IPS-20b (cell line): ENCODE results near the gene MARCKS.

ENCODE experiments used
- H3K27ac ChIP-seq: one replicate; pipeline ENCODE4 v1.5.1; 2013; ENCODE audit warnings: low read length
- H3K27me3 ChIP-seq: 2 replicates; pipeline ENCODE4 v1.6.1; 2013; ENCODE audit warnings: mild to moderate bottlenecking, low read length, inconsistent platforms; ENCODE audit not compliant: insufficient read depth
- H3K36me3 ChIP-seq: 2 replicates; pipeline ENCODE4 v1.6.1; 2013; ENCODE audit warnings: low read depth, mild to moderate bottlenecking, inconsistent platforms, low read length, moderate library complexity; ENCODE audit not compliant: insufficient read depth
- H3K4me1 ChIP-seq: 2 replicates; pipeline ENCODE4 v1.6.1; 2013; ENCODE audit warnings: mild to moderate bottlenecking, control low read depth, inconsistent platforms, low read length, moderate library complexity; ENCODE audit not compliant: insufficient read depth
- H3K4me3 ChIP-seq: 2 replicates; pipeline ENCODE4 v1.5.1; 2013; ENCODE audit warnings: mild to moderate bottlenecking, low read length, inconsistent platforms
- H3K9ac ChIP-seq: 2 replicates; pipeline ENCODE4 v1.6.1; 2013; ENCODE audit warnings: low read depth, mild to moderate bottlenecking, inconsistent platforms, low read length, moderate library complexity
- H3K9me3 ChIP-seq: 2 replicates; pipeline ENCODE4 v1.6.1; 2013; ENCODE audit warnings: mild to moderate bottlenecking, low read depth, low read length, inconsistent platforms; ENCODE audit not compliant: insufficient read depth

Gene MARCKS

GRCh38 chr6:113828984-113829695 is 28.0 kb upstream of the MARCKS start:
- H3K4me1 ChIP-seq = no peaks in the 10 kb centered on the region
- no peaks in the 10 kb centered on the region for H3K27me3 ChIP-seq
- H3K9me3 ChIP-seq = no peaks in the 10 kb centered on the region
- no peak overlapping the region for H3K9ac ChIP-seq
- no peaks in the 10 kb centered on the region for H3K36me3 ChIP-seq
- no peak overlapping the region for H3K27ac ChIP-seq
- H3K4me3 ChIP-seq = no peak overlapping the region

GRCh38 chr6:113829696-113830045 is 27.5 kb upstream of the MARCKS start:
- no peaks in the 10 kb centered on the region for H3K4me1 ChIP-seq

GRCh38 chr6:113830140-113830539 is 27.0 kb upstream of the MARCKS start:
- no peak overlapping the region for H3K9ac ChIP-seq
- H3K4me1 ChIP-seq = no peaks in the 10 kb centered on the region
- H3K4me3 ChIP-seq = no peak overlapping the region
- no peaks in the 10 kb centered on the region for H3K36me3 ChIP-seq
- H3K27me3 ChIP-seq = no peaks in the 10 kb centered on the region
- H3K27ac ChIP-seq = no peak overlapping the region
- no peaks in the 10 kb centered on the region for H3K9me3 ChIP-seq

More at GRCh38 chr6:113829696-113830045, 27.5 kb upstream of the MARCKS start:
- H3K9ac ChIP-seq = no peak overlapping the region
- no peaks in the 10 kb centered on the region for H3K27me3 ChIP-seq
- no peaks in the 10 kb centered on the region for H3K36me3 ChIP-seq
- no peak overlapping the region for H3K27ac ChIP-seq
- no peaks in the 10 kb centered on the region for H3K9me3 ChIP-seq
- H3K4me3 ChIP-seq = no peak overlapping the region

GRCh38 chr6:113833537-113833936 is 23.6 kb upstream of the MARCKS start:
- Histone ChIP-seq H3K9ac (no peak overlapping the region), H3K9me3 (no peaks in the 10 kb centered on the region), H3K4me1 (no peaks in the 10 kb centered on the region), H3K27ac (no peak overlapping the region), H3K36me3 (no peaks in the 10 kb centered on the region), H3K4me3 (no peak overlapping the region), H3K27me3 (no peaks in the 10 kb centered on the region)

GRCh38 chr6:113837170-113837569 is 20.0 kb upstream of the MARCKS start:
- Histone ChIP-seq H3K4me3 (no peak overlapping the region), H3K27me3 (no peaks in the 10 kb centered on the region), H3K9ac (no peak overlapping the region), H3K4me1 (no peaks in the 10 kb centered on the region), H3K27ac (no peak overlapping the region), H3K36me3 (no peaks in the 10 kb centered on the region), H3K9me3 (no peaks in the 10 kb centered on the region)

- Histone ChIP-seq H3K4me1 (no peaks in the 10 kb centered on the region), H3K9me3 (no peaks in the 10 kb centered on the region), H3K36me3 (no peaks in the 10 kb centered on the region), H3K27me3 (no peaks in the 10 kb centered on the region), H3K27ac (no peak overlapping the region), H3K9ac (no peak overlapping the region), H3K4me3 (no peak overlapping the region)
Observed at GRCh38 chr6:113842165-113842564, 15.0 kb upstream of the MARCKS start.

GRCh38 chr6:113843500-113844073 is 13.6 kb upstream of the MARCKS start:
- no peaks in the 10 kb centered on the region for H3K9me3 ChIP-seq
- H3K4me3 ChIP-seq = no peak overlapping the region
- H3K36me3 ChIP-seq = no peaks in the 10 kb centered on the region
- H3K27me3 ChIP-seq = no peaks in the 10 kb centered on the region
- no peaks in the 10 kb centered on the region for H3K4me1 ChIP-seq
- H3K27ac ChIP-seq = no peak overlapping the region
- H3K9ac ChIP-seq = no peak overlapping the region

GRCh38 chr6:113846577-113846976 is 10.6 kb upstream of the MARCKS start:
- Histone ChIP-seq H3K9me3 (no peaks in the 10 kb centered on the region), H3K27ac (no peak overlapping the region), H3K4me1 (no peaks in the 10 kb centered on the region), H3K27me3 (no peaks in the 10 kb centered on the region), H3K4me3 (no peak overlapping the region), H3K36me3 (no peaks in the 10 kb centered on the region), H3K9ac (no peak overlapping the region)

- no peak overlapping the region for H3K27ac ChIP-seq
- H3K27me3 ChIP-seq = peaks cover 6% of the 10 kb centered on the region
- H3K36me3 ChIP-seq = no peaks in the 10 kb centered on the region
- H3K4me1 ChIP-seq = no peaks in the 10 kb centered on the region
- no peaks in the 10 kb centered on the region for H3K9me3 ChIP-seq
- H3K9ac ChIP-seq = no peak overlapping the region
- H3K4me3 ChIP-seq = no peak overlapping the region
Observed at GRCh38 chr6:113847447-113847846, 9.7 kb upstream of the MARCKS start.

- no peaks in the 10 kb centered on the region for H3K36me3 ChIP-seq
- no peaks in the 10 kb centered on the region for H3K4me1 ChIP-seq
- no peaks in the 10 kb centered on the region for H3K9me3 ChIP-seq
- H3K4me3 ChIP-seq = no peak overlapping the region
- no peak overlapping the region for H3K27ac ChIP-seq
- H3K27me3 ChIP-seq = peaks cover 14% of the 10 kb centered on the region
- no peak overlapping the region for H3K9ac ChIP-seq
Observed at GRCh38 chr6:113848280-113848679, 8.9 kb upstream of the MARCKS start.

GRCh38 chr6:113848811-113849210 is 8.3 kb upstream of the MARCKS start:
- Histone ChIP-seq H3K27me3 (peaks cover 20% of the 10 kb centered on the region), H3K27ac (no peak overlapping the region)

GRCh38 chr6:113853252-113853651 is 3.9 kb upstream of the MARCKS start:
- H3K27ac ChIP-seq = no peak overlapping the region
- H3K4me3 ChIP-seq = no peak overlapping the region
- H3K36me3 ChIP-seq = no peaks in the 10 kb centered on the region
- H3K9ac ChIP-seq = no peak overlapping the region
- no peaks in the 10 kb centered on the region for H3K4me1 ChIP-seq
- peaks cover 47% of the 10 kb centered on the region for H3K27me3 ChIP-seq
- H3K9me3 ChIP-seq = no peaks in the 10 kb centered on the region

More at GRCh38 chr6:113848811-113849210, 8.3 kb upstream of the MARCKS start:
- no peaks in the 10 kb centered on the region for H3K9me3 ChIP-seq
- H3K9ac ChIP-seq = no peak overlapping the region
- H3K36me3 ChIP-seq = no peaks in the 10 kb centered on the region
- H3K4me3 ChIP-seq = no peak overlapping the region
- no peaks in the 10 kb centered on the region for H3K4me1 ChIP-seq
